ENCODE results near the gene LRRC57. TPM values are rescaled to one million over a fixed set of nuclear protein-coding genes. Genes with fewer than 3 reads are reported as not detected.

Gene LRRC57
- total RNA-seq, 4 donors from 2014 or later = 6.0 to 15.4 (median 10.0) TPM

GRCh38 chr15:42592716-42593115, 44.1 kb upstream of the LRRC57 start:
- intact Hi-C loops (cut with DNase I; ENCODE audit: low total_unique reads) (no loop called here), in situ Hi-C loops (cut with MboI; ENCODE audit: low sequenced_read_pairs in 4 of 4) (no loop called here)
- no peak for TF ChIP-seq POLR2A (IDR thresholded peaks at IDR 0.05)
- TF ChIP-seq, protein P1, sequence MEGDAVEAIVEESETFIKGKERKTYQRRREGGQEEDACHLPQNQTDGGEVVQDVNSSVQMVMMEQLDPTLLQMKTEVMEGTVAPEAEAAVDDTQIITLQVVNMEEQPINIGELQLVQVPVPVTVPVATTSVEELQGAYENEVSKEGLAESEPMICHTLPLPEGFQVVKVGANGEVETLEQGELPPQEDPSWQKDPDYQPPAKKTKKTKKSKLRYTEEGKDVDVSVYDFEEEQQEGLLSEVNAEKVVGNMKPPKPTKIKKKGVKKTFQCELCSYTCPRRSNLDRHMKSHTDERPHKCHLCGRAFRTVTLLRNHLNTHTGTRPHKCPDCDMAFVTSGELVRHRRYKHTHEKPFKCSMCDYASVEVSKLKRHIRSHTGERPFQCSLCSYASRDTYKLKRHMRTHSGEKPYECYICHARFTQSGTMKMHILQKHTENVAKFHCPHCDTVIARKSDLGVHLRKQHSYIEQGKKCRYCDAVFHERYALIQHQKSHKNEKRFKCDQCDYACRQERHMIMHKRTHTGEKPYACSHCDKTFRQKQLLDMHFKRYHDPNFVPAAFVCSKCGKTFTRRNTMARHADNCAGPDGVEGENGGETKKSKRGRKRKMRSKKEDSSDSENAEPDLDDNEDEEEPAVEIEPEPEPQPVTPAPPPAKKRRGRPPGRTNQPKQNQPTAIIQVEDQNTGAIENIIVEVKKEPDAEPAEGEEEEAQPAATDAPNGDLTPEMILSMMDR (IDR thresholded peaks at IDR 0.05 in 4 of 5, conservative IDR thresholded peaks at IDR 0.05 in 1 of 5) = no peak
- H3K9me3 ChIP-seq = no peaks in the 10 kb centered on the region
- no peak for DNase-seq
- H3K27ac ChIP-seq = peak overlapping the region; percentile 67 to 76 (median 70)
- H3K27me3 ChIP-seq = no peaks in the 10 kb centered on the region
- H3K4me3 ChIP-seq = no peak overlapping the region
- no peaks in the 10 kb centered on the region for H3K36me3 ChIP-seq
- peaks cover 4 to 11% of the 10 kb centered on the region in 2 donors for H3K4me1 ChIP-seq
- peak; percentile 16 to 18 for ATAC-seq

DNA sequence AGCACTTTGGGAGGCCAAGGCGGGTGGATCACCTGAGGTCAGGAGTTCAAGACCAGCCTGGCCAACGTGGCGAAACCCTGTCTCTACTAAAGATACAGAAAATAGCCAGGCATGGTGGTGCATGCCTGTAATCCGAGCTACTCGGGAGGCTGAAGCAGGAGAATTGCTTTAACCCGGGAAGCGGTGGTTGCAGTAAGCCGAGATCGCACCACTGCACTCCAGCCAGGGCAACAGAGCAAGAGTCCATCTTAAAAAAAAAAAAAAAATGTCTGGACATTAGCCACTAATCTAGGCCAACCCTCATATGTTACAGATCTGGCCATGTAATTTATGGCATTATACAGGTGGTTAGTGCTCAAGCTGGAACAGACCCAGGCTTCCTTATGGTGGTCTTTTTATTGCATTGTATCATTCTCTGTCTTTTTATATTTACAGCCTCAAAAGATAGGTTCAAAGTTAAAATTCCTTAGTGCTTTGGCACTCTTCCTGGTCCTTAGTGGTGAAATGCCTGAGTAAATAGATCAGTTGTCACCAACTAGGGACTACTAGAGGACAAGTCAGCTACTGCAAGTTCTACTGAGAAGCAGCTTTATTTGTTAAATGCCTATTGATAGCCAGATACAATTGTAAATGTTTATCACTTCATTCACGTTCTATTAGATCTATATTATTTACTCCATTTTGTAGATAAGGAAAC, 42.8 kb upstream of the LRRC57 start:
- Histone ChIP-seq H3K4me1 (peaks cover 4 to 11% of the 10 kb centered on the region in 2 donors), H3K9me3 (no peaks in the 10 kb centered on the region), H3K4me3 (no peak overlapping the region), H3K27me3 (no peaks in the 10 kb centered on the region), H3K27ac (peak overlapping the region in 1 of 4 donors; percentile 15), H3K36me3 (no peaks in the 10 kb centered on the region)
- ATAC-seq (no peak), DNase-seq (no peak)
- intact Hi-C loops (cut with DNase I; ENCODE audit: low total_unique reads) (no loop called here), in situ Hi-C loops (cut with MboI; ENCODE audit: low sequenced_read_pairs in 4 of 4) (no loop called here)
- TF ChIP-seq, protein P1 (IDR thresholded peaks at IDR 0.05 in 4 of 5, conservative IDR thresholded peaks at IDR 0.05 in 1 of 5) = no peak
- TF ChIP-seq POLR2A (IDR thresholded peaks at IDR 0.05) = no peak

GRCh38 chr15:42590619-42591237, 42.1 kb upstream of the LRRC57 start:
- H3K27me3 ChIP-seq = no peaks in the 10 kb centered on the region
- no peaks in the 10 kb centered on the region for H3K36me3 ChIP-seq
- peaks cover 4 to 11% of the 10 kb centered on the region in 2 donors for H3K4me1 ChIP-seq
- ATAC-seq = no peak
- H3K9me3 ChIP-seq = no peaks in the 10 kb centered on the region
- in situ Hi-C loops (cut with MboI; ENCODE audit: low sequenced_read_pairs in 4 of 4) (no loop called here), intact Hi-C loops (cut with DNase I; ENCODE audit: low total_unique reads) (no loop called here)
- no peak overlapping the region for H3K4me3 ChIP-seq
- TF ChIP-seq, protein P1 (IDR thresholded peaks at IDR 0.05 in 4 of 5, conservative IDR thresholded peaks at IDR 0.05 in 1 of 5) = no peak
- no peak for TF ChIP-seq POLR2A (IDR thresholded peaks at IDR 0.05)
- H3K27ac ChIP-seq = no peak overlapping the region
- no peak for DNase-seq

DNA sequence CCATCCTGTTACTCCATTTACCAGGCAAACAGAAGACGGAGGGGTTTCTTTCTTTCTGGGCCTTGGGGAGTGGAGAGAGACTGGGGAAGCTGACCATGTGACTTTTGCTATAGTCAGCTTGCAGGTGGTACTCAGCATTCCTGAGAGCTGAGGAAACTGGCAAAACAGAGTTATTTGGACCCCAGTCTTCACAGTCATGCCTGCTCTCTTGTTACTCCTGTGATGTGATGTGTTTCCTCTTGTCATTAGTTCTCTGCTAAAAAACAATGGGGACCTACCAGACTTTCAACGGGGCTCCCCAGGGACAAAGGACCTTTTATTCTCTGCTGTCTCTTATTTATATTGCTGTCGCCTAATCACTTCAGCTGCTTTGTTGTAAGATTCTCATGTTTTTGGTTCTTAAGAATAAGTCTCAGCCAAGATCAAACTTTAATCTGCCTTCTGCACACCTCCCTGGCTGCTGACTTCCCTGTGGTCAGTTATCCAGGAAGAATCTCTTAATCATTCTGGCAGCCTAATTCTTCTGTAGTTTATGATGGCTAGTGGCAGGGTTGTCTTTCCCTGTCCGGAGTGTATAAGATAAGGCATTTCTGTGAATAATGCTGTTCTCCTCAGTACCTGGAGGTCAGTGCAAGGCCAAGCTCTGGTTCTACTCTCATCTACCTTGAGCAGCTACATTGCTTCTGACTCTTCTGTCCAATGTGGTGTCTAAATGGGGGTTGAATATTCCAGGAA, 35.6 kb upstream of the LRRC57 start:
- H3K27me3 ChIP-seq = no peaks in the 10 kb centered on the region
- H3K4me3 ChIP-seq = no peak overlapping the region
- TF ChIP-seq, protein P1 (IDR thresholded peaks at IDR 0.05 in 4 of 5, conservative IDR thresholded peaks at IDR 0.05 in 1 of 5) = no peak
- TF ChIP-seq POLR2A (IDR thresholded peaks at IDR 0.05) = no peak
- H3K36me3 ChIP-seq = no peaks in the 10 kb centered on the region
- in situ Hi-C loops (cut with MboI; ENCODE audit: low sequenced_read_pairs in 4 of 4) (no loop called here), intact Hi-C loops (cut with DNase I; ENCODE audit: low total_unique reads) (no loop called here)
- peak overlapping the region; percentile 12 to 50 (median 38) for H3K27ac ChIP-seq
- no peak for DNase-seq
- no peak for ATAC-seq
- H3K4me1 ChIP-seq = peaks cover 0 to 31% of the 10 kb centered on the region in 2 donors
- H3K9me3 ChIP-seq = no peaks in the 10 kb centered on the region

Data from gastrocnemius medialis (tissue), 4 donors.